ENCODE data around the gene GRM5.

The GRM5 gene

DNA sequence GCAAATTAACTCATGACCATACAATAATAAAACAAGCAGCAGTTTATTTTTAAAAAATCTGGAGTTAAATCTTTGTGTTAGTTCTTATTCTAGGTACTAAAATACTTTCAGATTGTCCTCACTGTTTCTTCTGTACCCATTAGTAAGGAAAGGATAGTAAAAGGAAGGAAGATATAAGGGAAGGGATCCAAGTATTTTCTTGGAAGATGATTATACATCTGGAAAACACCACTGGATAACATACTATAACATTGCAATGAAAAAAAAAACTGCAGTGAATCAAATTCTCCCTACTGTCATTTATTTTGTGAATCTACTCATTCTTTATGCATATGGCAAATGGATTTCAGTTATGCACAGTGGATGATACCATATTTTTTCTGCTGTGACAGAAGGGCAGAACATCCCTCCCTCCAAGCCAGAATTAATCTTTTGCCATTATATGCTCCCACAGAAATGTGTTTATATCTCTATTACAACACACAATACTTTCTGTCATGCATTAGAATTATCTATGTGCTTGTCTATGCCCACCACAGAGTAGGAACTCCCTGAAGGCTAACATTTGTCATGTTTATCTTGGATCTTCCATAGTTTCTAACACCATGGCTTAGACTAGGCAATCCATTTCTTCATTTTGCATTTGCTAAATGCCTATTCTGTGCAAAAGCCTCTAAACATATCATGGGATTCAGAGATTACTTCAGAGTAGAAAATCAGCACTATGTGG is 446.0 kb downstream of the GRM5 start:
- no peak for DNase-seq (ENCODE audit: low read depth, low spot score)

- DNase-seq (ENCODE audit: low read depth, low spot score), result no peak
Observed at GRCh38 chr11:88619071-88619425, 446.7 kb downstream of the GRM5 start.

DNA sequence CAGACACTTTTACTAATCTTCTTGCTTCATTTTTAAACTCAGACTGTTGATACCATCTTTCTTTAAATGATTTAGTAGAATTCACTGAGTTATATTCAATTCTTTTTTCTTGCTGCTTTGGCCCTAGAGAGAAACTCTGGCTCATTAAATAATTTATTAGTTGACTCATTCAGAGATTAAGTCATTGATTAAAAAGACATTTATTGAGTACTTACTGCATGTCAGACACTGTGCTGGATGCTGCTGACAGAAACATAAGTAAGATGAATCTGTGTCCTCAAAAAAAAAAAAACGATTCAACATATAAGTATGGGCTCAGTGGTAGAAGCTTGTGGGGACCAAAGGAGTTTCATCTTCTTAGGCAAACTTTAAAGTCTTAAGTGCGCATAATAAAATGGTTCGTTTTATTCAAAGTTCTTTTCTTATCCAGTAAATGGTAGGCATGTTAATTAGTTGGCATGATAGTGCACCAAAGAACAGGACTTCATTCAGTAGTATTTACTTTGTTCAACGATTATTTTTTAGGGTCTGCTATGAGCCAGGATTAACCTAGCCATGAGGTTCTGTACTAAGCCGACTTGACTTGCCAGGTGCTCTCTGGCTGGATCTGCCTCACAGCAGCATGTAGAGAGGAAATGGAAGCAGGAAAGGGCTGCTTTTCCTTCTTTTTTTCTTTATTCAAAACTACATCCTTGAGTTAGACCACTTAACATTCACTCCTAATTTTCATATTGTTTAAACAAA is 447.3 kb downstream of the GRM5 start:
- DNase-seq (ENCODE audit: low read depth, low spot score), result no peak

GRCh38 chr11:88617226-88617625 is 448.6 kb downstream of the GRM5 start:
- no peak for DNase-seq (ENCODE audit: low read depth, low spot score)

DNA sequence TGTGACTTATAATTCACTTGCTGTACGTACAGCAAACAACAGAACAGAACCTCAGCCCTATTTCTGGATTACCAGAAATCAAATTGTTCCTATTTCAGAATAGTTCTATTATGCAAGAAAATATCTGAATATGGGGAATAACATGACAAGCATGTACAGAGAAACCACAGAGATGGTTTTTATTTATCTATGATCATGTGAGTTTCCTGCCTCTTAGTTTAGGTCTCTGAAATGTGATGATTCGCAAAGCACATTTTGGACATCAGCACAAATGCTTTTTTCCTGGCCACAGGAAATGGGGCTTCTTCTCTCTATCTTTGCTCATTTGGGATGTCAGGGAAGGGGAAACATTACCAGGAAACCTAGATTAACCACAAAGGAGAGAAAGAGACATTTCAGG is 461.5 kb downstream of the GRM5 start:
- no peak for DNase-seq (ENCODE audit: low read depth, low spot score)

DNA sequence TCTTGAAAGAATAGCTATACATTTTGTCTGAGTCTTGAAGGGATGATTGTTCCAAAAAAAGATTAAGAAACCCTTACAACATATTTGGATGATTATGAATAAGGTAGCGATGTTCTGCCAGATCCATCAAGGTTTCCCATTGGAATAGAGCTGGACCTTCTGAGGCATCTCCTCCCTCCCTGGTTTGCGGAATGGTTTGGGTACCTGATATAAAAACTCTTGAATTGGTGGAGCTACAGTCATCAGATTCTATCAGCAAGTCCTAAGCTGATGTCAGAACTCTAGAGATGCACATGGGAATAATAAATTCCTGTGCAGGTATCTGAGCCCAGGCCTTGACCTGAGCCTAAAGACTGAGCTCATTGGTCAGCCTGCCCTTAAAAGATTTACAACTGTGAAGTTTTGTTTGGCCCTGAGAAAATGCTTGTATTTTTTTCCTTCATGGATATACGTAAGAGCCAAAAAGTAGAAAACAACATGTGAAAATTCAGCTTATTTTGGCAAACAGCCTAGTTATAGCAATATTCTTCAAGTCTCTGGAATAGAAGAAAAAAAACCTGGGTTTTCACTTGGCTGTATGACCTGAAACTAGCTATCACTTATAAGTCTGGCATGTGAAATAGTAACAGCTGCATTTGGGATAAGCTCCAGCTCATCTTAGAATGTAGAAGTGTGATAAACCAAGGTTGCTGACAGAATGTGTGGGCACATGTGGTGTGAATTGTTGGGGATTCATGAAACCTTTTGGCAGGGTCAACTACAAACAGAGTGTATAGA is 462.5 kb downstream of the GRM5 start:
- no peak for DNase-seq (ENCODE audit: low read depth, low spot score)

GRCh38 chr11:88597387-88597786 is 468.4 kb downstream of the GRM5 start:
- DNase-seq (ENCODE audit: low read depth, low spot score), result no peak

- no peak for DNase-seq (ENCODE audit: low read depth, low spot score)
Observed at GRCh38 chr11:88596786-88597185, 469.0 kb downstream of the GRM5 start.

DNA sequence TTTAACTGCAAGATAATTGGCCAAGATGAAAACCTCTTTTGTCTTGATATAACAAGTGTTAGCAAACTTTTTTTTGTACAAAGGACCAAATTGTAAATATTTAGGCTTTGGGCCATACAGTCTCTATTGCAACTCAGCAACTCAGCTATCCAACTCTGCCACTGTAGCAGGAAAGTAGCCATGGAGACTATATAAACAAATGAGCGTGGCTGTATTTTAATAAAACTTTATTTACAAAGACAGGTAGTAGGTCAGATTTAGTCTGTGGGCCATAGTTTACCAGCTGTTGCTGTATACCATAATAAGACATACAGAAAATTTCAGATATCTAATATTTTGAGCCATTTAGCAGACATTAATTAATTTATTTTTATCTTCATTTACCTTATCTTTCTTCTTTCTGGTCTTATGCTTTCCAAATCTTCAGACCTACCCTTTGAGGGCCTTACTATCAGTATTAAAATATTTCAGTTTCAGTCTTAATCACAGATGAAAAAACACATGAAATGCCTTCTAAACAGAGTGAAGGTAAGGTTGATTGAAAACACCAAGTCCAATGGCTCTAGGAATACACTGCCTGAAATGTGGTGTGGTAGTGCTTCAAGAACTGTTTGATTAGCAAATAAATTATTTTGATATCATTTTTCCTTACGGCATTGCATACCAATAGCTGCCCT is 471.4 kb downstream of the GRM5 start:
- DNase-seq (ENCODE audit: low read depth, low spot score), result no peak

GRCh38 chr11:88590361-88590760 is 475.4 kb downstream of the GRM5 start:
- DNase-seq (ENCODE audit: low read depth, low spot score), result no peak

GRCh38 chr11:88583251-88583650 is 482.5 kb downstream of the GRM5 start:
- no peak for DNase-seq (ENCODE audit: low read depth, low spot score)

DNA sequence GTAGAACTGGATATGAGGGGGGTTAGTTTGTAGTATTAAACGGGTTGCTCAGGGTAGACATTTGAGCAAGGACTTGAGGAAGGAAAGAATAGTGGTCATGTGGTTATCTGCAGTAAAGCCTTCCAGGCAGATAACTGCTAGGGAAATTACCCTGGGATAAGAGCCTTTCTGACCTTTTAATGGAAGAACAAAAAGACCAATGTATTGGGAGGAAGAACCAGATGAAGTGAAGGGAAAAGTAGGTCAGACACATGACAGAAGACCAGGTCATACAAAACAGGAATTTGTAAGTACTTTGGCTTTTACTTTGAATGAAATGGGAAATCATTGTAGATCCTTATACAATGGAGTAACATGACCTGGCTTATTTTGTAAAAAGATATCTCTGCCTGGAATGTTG is 486.3 kb downstream of the GRM5 start:
- no peak for DNase-seq (ENCODE audit: low read depth, low spot score)

DNA sequence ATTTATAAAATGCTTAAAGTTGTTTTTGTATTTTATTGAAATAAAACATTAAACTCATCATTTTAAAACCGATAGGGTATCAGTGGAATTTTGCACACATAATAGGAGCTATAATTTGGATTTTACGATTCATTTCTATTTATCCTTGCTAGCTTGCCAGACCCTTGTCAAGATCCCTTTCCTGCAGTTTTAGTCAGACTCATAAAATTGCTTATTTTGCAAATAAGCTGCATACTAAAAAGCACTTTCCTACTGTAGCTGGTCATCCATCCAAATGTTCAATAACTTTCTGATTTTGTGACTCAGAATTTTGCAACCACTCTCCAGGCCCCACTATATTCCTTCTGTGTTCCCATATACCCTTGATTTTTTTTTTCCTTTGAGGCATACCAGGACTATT is 489.0 kb downstream of the GRM5 start:
- DNase-seq (ENCODE audit: low read depth, low spot score), result no peak

GRCh38 chr11:88575916-88576315 is 489.9 kb downstream of the GRM5 start:
- no peak for DNase-seq (ENCODE audit: low read depth, low spot score)

DNA sequence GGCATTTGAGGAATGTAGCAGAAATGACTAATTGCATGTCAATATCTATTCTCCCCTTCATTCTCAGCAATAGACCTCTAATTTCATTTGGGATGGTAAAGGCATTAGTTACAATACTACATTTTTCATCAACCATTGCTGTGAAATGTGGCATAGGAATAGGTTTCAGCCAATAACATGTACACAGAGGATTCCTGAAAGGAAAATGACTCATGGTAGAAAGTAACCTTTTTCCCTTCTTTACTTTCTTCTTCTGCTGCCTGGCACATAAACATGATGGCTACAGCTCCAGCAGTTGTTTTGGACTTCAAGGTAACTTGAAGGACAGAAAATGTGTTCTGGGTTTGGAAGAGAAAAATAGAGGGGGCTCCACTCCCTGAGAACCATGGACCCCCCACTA is 496.4 kb downstream of the GRM5 start:
- DNase-seq (ENCODE audit: low read depth, low spot score), result no peak

- DNase-seq (ENCODE audit: low read depth, low spot score), result no peak
Observed at GRCh38 chr11:88555829-88556202, 510.0 kb downstream of the GRM5 start.

DNA sequence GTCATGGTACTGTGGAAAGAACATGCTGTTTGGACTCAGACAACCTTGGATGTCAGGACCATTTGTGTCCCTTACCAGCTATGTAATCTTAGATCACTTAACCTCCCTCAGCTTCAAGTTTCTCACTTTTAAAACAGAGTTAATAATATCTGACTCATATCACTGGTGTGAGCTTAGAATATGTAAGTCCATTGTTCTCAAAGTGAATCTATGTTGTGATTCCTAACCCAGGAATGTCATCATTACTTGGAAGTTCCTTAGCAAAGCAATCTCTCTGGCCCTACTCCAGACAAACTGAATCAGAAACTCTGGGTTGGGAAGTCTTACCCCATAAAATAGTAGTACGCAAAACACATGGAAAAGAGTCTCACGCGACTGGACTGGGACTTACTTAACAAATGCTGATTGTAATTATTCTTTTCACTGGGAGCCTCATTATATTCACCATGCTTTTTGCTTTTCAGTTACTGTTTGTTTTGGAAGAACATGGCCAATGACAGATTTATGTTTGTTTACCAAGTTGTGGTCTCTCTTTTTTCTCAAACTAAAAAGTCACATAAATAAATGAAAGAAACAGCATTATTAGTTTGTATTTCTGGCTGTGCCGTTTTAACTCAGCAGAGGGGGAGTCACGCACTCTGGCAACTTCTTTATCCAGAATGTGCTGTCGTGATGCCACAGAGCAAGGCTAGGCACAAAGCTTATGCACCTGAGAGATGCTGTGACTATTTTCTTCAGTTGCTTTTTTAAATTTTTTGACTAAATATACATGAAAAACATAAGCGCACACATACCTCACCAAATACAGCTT is 510.6 kb downstream of the GRM5 start:
- no peak for DNase-seq (ENCODE audit: low read depth, low spot score)

DNA sequence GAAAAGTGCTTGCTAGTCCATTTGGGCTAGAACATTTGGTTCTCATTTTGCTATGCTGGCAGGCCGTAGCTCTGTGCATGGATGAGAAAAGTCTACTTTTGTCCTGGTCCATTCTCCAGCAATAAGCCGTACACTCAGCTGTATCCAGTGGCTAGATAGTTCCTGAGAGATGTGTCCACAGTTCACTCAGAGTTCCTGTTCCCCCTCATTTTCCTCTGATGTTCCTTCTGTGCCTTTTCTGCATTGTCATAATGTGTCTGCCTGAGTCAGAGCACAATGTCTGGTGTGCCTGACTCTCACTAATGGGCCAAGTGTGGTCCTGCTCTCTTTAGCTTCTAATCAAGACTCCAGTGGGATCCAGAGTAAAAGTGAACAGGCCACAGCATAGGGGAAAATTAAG is 512.6 kb downstream of the GRM5 start:
- no peak for DNase-seq (ENCODE audit: low read depth, low spot score)

- no peak for DNase-seq (ENCODE audit: low read depth, low spot score)
Observed at GRCh38 chr11:88552379-88553062, 513.3 kb downstream of the GRM5 start.

DNA sequence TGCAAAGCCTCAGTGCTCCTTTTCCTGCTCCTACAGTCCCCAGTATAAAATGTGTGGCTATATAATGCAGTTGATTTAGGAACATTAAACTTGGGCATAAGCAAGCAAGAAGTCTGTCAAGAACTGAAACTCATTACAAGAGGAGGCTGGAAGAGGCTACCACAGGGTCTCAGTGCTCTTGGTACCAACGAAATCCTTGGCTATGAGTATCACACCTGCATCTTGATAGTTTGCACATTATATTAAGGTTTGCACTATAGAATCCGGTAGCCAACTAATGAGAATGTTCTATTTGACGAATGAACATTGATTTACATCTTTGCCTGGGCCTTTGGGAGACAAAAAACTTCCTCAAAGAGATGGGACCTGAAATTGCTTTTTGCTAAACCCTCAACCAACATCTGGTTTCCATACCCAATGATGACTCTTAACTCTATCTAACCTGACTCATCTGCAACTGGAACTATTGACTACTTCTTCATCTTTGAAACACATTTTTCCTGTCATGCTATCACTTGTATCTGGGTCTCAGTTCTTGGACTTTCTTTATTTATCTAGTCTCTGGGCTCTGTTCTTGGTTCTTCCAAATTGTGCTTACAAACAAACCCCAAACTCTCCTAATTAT is 521.0 kb downstream of the GRM5 start:
- DNase-seq (ENCODE audit: low read depth, low spot score), result no peak

All from activated naive CD8-positive, alpha-beta T cell treated with anti-CD3 and anti-CD28 coated beads, Interleukin-2, amount 50 U/mL, for 16 hours (primary cell).